Lung microvascular endothelial cell (primary cell): Measurements from ENCODE around the gene FGD4. TPM values are rescaled to one million over a fixed set of nuclear protein-coding genes. Genes with fewer than 3 reads are reported as not detected.
A peak's percentile ranks its signal among the peaks of the same experiment; 100 is the strongest.

Experiments used
- DNase-seq, 2 donors: peaks; one replicate each; pipeline versions ENCODE4 v3.0.0 to v3.0.0-alpha.2; 2010; ENCODE audit warnings: low read depth in 2 of 2
- total RNA-seq: library from RNA; depleted of rRNA; stranded (reverse); fragments of >200 nt; gene quantifications from 2 replicates; pipeline ENCODE4 v1.2.1, GENCODE V29; 2014

FGD4 gene
- total RNA-seq, 1 donor from 2014 or later = 9.9 TPM

DNA sequence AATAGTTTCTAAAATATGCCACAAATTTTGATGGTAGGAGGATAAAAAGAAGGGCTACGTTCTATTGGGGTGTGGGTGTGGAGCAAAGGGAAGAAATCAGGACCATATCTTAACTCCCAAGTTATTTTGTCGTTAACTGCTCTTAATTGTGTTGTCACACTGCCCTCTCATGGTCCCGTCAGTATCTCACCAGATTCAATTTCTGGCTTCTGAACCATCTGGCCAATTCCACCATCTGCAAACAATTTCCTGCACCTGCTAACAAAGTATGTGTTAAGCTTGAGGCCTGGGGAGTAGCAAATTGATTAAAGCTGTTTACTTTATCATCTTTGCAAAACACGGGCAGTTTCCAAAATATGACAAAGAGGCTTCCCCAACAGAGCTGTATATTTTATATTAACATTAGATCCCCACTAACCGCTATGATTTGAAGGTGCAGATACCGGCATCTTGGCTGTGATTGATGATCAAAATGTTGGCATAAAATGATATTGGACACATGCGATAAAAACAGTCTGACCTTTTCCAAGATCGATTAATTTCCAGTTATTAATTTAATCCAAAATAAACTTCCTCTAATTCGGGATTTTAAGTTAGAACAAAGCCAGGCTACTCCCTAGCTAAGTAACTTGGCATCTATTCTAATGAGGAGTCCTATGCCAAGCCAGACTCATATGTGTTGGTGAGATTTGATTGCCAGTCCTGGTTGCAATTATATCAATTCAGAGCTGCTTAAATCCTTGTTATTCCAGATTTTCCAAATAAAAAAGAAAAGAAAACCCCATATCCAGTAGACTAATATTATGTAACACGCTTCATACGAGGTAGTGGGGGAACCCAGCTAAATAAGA is 272.8 kb downstream of the FGD4 start:
- peak; percentile 80 to 87 for DNase-seq

DNA sequence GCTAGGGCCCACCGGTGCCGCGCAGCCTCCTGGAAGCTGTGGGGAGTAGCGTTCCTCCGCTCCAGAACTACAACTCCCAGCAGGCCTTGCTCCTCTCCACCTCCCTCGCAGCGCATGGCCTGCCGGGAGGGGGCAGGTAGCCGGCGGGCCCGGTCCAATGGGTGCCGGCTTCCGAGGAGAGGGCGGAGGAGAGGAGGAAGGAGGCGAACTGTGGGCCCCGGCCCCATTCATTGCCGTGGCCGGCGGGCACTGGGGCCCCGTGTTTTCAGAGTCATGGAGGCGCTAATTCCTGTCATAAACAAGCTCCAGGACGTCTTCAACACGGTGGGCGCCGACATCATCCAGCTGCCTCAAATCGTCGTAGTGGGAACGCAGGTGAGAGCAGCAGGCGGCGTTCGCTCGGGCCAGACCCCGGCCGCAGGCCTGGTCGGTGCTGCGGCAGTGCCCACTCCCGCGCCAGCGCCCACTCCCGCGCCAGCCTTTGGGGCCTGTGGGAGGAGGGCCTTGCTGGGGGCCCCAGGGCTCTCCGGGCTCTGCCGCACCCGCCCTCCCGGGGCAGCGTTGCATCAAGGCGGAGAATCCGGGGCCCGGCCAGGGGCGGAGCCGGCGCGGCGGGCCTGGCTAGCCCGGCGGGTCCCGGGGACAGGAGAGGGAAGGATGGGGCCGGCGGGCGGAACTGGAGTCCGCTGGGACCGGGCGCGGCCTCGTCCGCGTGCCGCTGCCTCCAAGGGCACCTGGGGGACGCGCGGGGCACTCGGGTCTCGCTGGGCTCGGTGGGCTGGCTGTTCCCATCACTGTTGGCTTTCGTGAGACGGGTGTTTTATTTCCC is 279.9 kb downstream of the FGD4 start, which contains the start of gene DNM1L:
Gene DNM1L (plus strand): TSS at position 211 of the 829 bp plus-strand sequence. CDS start 63 bp downstream, at position 274.
- DNase-seq = peak; percentile 97 to 98

DNA sequence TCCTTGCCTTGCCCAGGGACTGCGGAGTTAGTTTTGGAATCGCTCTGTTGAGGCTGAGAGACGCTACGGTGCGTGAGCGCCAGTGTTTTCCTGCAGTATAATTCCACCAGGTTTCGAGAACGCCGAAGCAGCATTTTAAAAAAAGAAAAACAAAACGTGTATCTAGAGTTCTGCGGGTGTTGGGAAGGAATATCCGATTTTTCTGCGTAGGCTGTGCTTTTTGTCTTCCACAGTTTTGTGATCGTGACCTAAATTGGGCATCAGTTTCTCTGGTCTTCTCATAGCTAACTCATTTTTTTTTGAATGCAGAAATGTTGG is 280.5 kb downstream of the FGD4 start:
- DNase-seq = no peak

DNA sequence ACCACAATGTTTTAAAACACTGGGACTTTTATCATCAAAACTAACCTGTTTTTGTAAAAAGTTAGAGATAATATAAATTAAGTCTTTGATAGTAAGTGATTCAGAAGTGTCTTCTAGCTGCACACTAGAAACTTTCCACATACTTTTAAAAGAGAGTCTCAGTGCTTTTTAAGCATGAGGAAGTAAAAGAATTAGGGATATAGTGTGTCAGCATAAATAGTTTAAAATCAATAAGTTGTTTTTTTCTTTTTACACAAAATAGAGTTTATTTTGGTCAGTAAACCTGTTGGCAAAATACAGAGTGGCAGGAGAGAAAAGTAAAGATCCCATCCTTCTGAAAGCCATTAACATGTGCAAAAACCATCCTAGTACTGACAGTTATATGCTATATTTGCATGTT is 281.4 kb downstream of the FGD4 start:
- no peak for DNase-seq

DNA sequence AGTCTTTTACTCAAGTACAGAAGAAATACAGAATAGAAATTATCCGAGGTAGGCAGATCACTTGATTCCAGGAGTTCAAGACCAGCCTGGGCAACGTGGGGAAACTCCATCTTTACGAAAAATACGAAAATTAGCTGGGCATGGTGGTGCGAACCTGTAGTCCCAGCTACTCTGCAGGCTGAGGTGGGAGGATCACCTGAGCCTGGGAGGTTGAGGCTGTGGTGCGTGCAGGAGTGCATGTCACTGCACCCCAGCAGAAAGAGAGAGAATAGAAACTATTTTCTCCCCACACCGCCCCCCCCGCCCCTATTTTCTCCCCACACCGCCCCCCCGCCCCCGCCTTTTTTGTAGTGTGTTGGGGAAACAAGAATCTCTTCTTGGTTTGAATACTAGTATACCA is 281.9 kb downstream of the FGD4 start:
- DNase-seq = no peak

DNA sequence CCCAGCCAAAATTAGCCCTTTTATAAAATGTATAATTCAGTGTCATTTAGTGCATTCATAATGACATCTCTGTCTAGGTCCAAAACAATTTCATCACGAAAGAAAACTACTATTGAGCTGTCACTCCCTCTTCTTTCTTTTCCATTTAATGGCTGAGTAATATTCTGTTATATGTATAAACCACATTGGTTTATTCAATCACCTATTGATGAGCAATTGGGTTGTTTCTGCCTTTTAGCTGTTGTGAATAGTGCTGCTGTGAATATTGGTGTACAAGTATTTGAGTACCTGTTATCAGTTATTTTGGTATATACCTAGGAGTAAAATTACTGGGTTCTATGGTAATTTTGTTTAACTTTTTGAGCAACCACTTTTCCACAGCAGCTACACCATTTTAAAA is 287.0 kb downstream of the FGD4 start:
- no peak for DNase-seq

DNA sequence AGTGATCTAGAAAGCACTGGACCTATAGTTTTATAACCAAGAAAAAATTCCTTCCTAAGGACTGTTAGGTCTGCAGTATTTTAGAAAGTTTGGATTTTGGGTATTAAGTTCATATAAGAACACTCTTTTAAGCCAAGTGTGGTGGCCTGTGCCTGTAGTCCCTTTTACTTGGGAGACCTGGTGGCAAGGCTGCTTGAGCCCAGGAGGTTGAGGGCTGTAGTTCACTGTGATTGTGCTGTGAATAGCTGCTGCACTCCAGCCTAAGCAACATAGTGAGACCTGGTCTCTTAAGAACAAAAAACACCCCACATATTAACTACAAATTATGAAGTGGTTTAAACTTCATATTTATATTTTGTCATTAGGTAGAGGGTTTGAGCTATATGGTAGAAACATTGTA is 289.4 kb downstream of the FGD4 start:
- no peak for DNase-seq

DNA sequence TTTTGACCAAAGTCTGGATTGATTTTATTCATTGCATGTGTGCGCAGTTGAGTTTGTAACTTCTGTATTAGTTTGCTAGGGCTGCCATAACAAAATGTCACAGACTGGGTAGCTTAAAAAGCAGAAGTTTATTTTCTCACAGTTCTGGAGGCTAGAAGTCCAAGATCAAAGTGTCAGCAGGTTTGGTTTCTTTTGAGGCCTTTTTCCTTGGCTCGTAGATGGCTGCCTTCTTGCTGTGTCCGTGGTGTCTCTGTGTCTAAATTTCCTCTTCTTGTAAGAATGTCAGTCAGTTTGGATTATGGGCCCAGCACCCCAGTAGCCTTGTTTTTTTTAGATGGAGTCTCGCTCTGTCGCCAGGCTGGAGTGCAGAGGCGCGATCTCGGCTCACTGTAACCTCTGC is 291.6 kb downstream of the FGD4 start:
- no peak for DNase-seq

DNA sequence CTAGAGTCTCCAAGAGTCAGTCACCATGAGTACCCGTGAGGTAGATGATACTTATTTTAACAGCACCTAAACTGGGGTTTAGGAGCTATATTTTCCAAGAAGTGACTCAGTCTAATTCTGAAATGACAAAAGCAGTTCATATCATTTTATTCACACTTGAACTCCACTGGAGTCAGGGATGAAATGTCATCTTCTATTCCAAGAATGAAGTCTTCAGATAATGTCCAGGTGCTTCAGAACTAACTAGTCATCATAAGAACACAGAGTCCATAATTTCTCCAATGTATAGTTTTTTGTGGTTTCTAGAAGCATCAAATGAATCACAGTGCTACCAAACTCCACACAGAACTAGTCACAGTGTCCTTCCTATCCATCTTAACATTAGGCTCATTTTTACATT is 293.0 kb downstream of the FGD4 start:
- DNase-seq = no peak

DNA sequence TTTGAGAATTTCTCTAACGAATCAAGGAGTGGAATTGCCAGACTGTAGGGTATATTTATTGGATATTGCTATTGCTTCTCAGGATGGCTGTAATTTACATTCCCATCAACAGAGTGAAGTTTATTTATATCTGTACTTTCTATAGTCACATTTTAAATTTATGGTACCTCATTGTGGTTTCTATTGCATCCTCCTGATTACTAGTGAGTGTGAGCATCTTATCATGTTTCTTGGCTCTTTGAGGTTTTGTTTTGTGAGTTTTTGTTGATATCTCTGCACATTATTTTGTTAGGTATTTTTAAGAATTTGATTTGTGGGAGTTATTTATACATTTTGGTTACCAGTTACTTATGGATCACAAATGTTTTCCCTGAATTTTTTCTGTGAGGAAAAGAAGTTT is 293.7 kb downstream of the FGD4 start:
- DNase-seq = no peak
